Breast epithelium (tissue), 4 donors: ENCODE data around the gene LHFPL3. TPM values are rescaled to one million over a fixed set of nuclear protein-coding genes. Genes with fewer than 3 reads are reported as not detected.
"Not testable (repeated sequence)": the region's sequence is repeated elsewhere in the genome, so short reads cannot be mapped to it uniquely, and the experiment has no call there.

Source experiments
- DNase-seq, 2 donors: peaks; one replicate each; pipeline ENCODE4 v3.0.0-alpha.2; 2019; ENCODE audit warnings: low spot score in 2 of 2
- H3K27ac ChIP-seq, 2 donors: fragments of 200-600 bp; sonication (generic) in 1 of 2; one replicate each; pipeline ENCODE4 v1.5.1; 2016 to 2019; ENCODE audit warnings: mild to moderate bottlenecking in 1 of 2
- H3K27me3 ChIP-seq, 2 donors: fragments of 200-600 bp; sonication (generic) in 1 of 2; one replicate each; pipeline versions ENCODE4 v1.5.1 to v1.6.0; 2017 to 2019; ENCODE audit warnings: control low read depth in 1 of 2, mild to moderate bottlenecking in 1 of 2
- H3K36me3 ChIP-seq: fragments of 200-600 bp; one replicate; pipeline ENCODE4 v1.5.1; 2019
- H3K4me1 ChIP-seq, 2 donors: fragments of 200-600 bp; sonication (generic); one replicate each; pipeline ENCODE4 v1.5.1; 2016 to 2019; ENCODE audit warnings: control low read depth in 1 of 2
- H3K4me3 ChIP-seq, 3 donors: fragments of 200-600 bp; sonication (generic); 1 replicate in 2 of 3; 2 replicates in 1 of 3; pipeline ENCODE4 v1.5.1; 2016 to 2019; ENCODE audit warnings: mild to moderate bottlenecking in 3 of 3, moderate library complexity in 2 of 3
- H3K9me3 ChIP-seq, 2 donors: fragments of 200-600 bp; sonication (generic) in 1 of 2; one replicate each; pipeline ENCODE4 v1.5.1; 2016 to 2019; ENCODE audit warnings: control low read depth in 1 of 2
- CTCF ChIP-seq, 3 donors: fragments of 450-650 bp; IDR thresholded peaks; one replicate each; pipeline ENCODE4 v1.5.1; 2016 to 2017; ENCODE audit warnings: antibody characterized with exemption in 3 of 3, mild to moderate bottlenecking in 3 of 3, moderate library complexity in 3 of 3
- POLR2A ChIP-seq: fragments of 450-650 bp; IDR thresholded peaks from one replicate; pipeline ENCODE4 v1.6.1; 2016; ENCODE audit warnings: antibody characterized with exemption, mild to moderate bottlenecking, moderate library complexity
- POLR2AphosphoS5 ChIP-seq, 3 donors: sonication (generic); formaldehyde crosslinking; IDR thresholded peaks; one replicate each; pipeline ENCODE4 v1.6.1; 2017; ENCODE audit warnings: antibody characterized with exemption in 3 of 3
- intact Hi-C: fragments of 100-400 bp; cut with DNase I; formaldehyde crosslinking; loops from one replicate; pipeline ENCODE4 v1.15.1; 2023; ENCODE audit warnings: low total_unique reads
- total RNA-seq, 3 donors: library from RNA; depleted of rRNA; stranded (reverse); fragments of >200 nt; gene quantifications; one replicate each; pipeline ENCODE4 v1.1.0, GENCODE V29; 2016

The LHFPL3 gene
- total RNA-seq, 3 donors from 2014 or later, result not detected

GRCh38 chr7:104572554-104572953 is 244.2 kb downstream of the LHFPL3 start:
- H3K27me3 ChIP-seq, result peaks cover 0 to 2% of the 10 kb centered on the region in 2 donors
- no peak for TF ChIP-seq POLR2AphosphoS5 (IDR thresholded peaks at IDR 0.05)
- TF ChIP-seq CTCF (IDR thresholded peaks at IDR 0.05), result no peak
- TF ChIP-seq POLR2A, result no peak
- H3K9me3 ChIP-seq, result no peaks in the 10 kb centered on the region
- no peak for DNase-seq
- H3K4me3 ChIP-seq, result no peak overlapping the region
- no peak overlapping the region for H3K27ac ChIP-seq
- intact Hi-C loops, result no loop called here
- H3K36me3 ChIP-seq, result no peaks in the 10 kb centered on the region
- H3K4me1 ChIP-seq, result no peaks in the 10 kb centered on the region

- Histone ChIP-seq H3K9me3 (no peaks in the 10 kb centered on the region), H3K36me3 (no peaks in the 10 kb centered on the region), H3K27me3 (no peaks in the 10 kb centered on the region), H3K4me1 (no peaks in the 10 kb centered on the region), H3K4me3 (no peak overlapping the region), H3K27ac (no peak overlapping the region)
- no peak for DNase-seq
- TF ChIP-seq CTCF (IDR thresholded peaks at IDR 0.05) (no peak), POLR2AphosphoS5 (IDR thresholded peaks at IDR 0.05) (no peak), POLR2A (no peak)
- intact Hi-C loops, result no loop called here
Observed at GRCh38 chr7:104584620-104585019, 256.2 kb downstream of the LHFPL3 start.

GRCh38 chr7:104595591-104595990 is 267.2 kb downstream of the LHFPL3 start:
- intact Hi-C loops, H3K36me3 ChIP-seq, H3K9me3 ChIP-seq, H3K27me3 ChIP-seq, DNase-seq, H3K4me1 ChIP-seq, H3K4me3 ChIP-seq, H3K27ac ChIP-seq: not testable (repeated sequence)

DNA sequence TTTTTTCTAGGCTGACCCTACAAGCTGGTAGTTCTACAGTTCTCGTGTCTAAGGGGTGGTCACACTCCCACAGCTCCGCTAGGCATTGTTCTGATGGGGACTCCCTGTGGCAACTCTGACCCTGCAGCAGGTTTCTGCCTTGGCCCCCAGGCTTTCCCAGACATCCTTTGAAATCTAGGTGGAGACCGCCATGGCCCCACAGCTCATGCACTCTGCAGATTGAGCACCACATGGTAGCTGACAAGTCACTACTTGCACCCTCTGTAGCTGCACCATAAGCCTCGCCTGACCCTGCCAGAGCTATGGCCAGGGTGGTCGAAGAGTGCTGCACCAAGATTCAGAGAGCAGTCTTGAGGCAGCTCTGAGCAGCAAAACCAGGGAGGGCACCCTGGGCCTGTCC is 275.6 kb downstream of the LHFPL3 start:
- H3K27me3 ChIP-seq, result no peaks in the 10 kb centered on the region
- H3K4me3 ChIP-seq, result no peak overlapping the region
- H3K27ac ChIP-seq, result no peak overlapping the region
- TF ChIP-seq POLR2A (no peak), CTCF (IDR thresholded peaks at IDR 0.05) (no peak), POLR2AphosphoS5 (IDR thresholded peaks at IDR 0.05) (no peak)
- no peak for DNase-seq
- no peaks in the 10 kb centered on the region for H3K36me3 ChIP-seq
- no peaks in the 10 kb centered on the region for H3K9me3 ChIP-seq
- intact Hi-C loops, result no loop called here
- H3K4me1 ChIP-seq, result no peaks in the 10 kb centered on the region

DNA sequence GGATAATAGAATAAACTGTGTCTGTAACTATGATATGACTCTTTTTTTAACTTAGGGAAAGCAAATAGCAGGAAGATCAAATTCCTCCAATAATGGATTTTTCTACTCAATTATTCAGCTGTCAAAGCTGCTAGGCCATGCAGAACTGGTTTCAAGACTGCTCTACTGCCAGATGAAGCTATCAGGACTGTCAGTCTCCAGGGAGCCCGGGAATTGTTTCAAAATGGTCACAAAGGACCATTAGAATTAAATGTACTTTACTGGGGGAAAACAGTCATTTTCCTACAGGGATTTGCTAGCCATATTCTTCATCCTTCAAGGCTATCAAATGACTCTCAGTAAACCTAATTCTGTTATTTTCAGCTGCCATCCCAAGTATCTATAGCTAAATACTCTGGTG is 276.3 kb downstream of the LHFPL3 start:
- Histone ChIP-seq H3K27ac (no peak overlapping the region), H3K36me3 (no peaks in the 10 kb centered on the region), H3K9me3 (no peaks in the 10 kb centered on the region), H3K27me3 (no peaks in the 10 kb centered on the region), H3K4me3 (no peak overlapping the region), H3K4me1 (no peaks in the 10 kb centered on the region)
- TF ChIP-seq CTCF (IDR thresholded peaks at IDR 0.05), result no peak
- TF ChIP-seq POLR2A, result no peak
- TF ChIP-seq POLR2AphosphoS5 (IDR thresholded peaks at IDR 0.05), result no peak
- DNase-seq, result no peak
- intact Hi-C loops, result no loop called here

- Histone ChIP-seq H3K27ac (no peak overlapping the region), H3K27me3 (no peaks in the 10 kb centered on the region), H3K36me3 (no peaks in the 10 kb centered on the region), H3K4me3 (no peak overlapping the region), H3K9me3 (no peaks in the 10 kb centered on the region), H3K4me1 (no peaks in the 10 kb centered on the region)
- DNase-seq, result no peak
- TF ChIP-seq POLR2AphosphoS5 (IDR thresholded peaks at IDR 0.05), result no peak
- TF ChIP-seq CTCF (IDR thresholded peaks at IDR 0.05), result no peak
- TF ChIP-seq POLR2A, result no peak
- intact Hi-C loops, result no loop called here
Observed at GRCh38 chr7:104621321-104621720, 292.9 kb downstream of the LHFPL3 start.
